Thoracic aorta (tissue), 2 donors: ENCODE measurements around the gene SRD5A1. TPM values are rescaled to one million over a fixed set of nuclear protein-coding genes. Genes with fewer than 3 reads are reported as not detected.

Experiments used
- ATAC-seq: fragments of 150-250 bp; one replicate; pipeline ENCODE4 v1.8.0; 2017; ENCODE audit warnings: low read depth; ENCODE audit not compliant: insufficient number of reproducible peaks, low FRiP score
- DNase-seq: peaks from one replicate; pipeline ENCODE4 v3.0.0-alpha.2; 2020; ENCODE audit warnings: low spot score
- H3K27ac ChIP-seq, 2 donors: fragments of 200-600 bp; sonication (generic); 1 replicate in 1 of 2; 2 replicates in 1 of 2; pipeline ENCODE4 v1.5.1; 2016; ENCODE audit warnings: mild to moderate bottlenecking in 2 of 2, moderate library complexity in 2 of 2
- H3K27me3 ChIP-seq: fragments of 200-600 bp; sonication (generic); replicated peaks from 2 replicates; pipeline ENCODE4 v1.6.0; 2016; ENCODE audit warnings: mild to moderate bottlenecking; ENCODE audit not compliant: insufficient read depth
- H3K36me3 ChIP-seq: fragments of 200-600 bp; sonication (generic); one replicate; pipeline ENCODE4 v1.5.1; 2016
- H3K4me1 ChIP-seq, 2 donors: fragments of 200-600 bp; sonication (generic); 1 replicate in 1 of 2; 2 replicates in 1 of 2; pipeline versions ENCODE4 v1.5.1 to v1.6.0; 2016; ENCODE audit warnings: low read depth in 2 of 2, mild to moderate bottlenecking in 1 of 2; ENCODE audit not compliant: control insufficient read depth in 1 of 2
- H3K4me3 ChIP-seq: fragments of 200-600 bp; sonication (generic); 2 replicates; pipeline ENCODE4 v1.5.1; 2016; ENCODE audit warnings: mild to moderate bottlenecking
- H3K9me3 ChIP-seq: fragments of 200-600 bp; sonication (generic); 2 replicates; pipeline ENCODE4 v1.5.1; 2016
- total RNA-seq, 2 donors: library from RNA; depleted of rRNA; stranded (reverse); fragments of >200 nt; gene quantifications; one replicate each; pipeline versions ENCODE4 v1.1.0 to v1.2.3, GENCODE V29; 2016
- TF ChIP-seq, protein P1 (sequence below): fragments of 200-600 bp; sonication (generic); IDR thresholded peaks from one replicate; pipeline ENCODE4 v1.5.1; 2019; ENCODE audit warnings: antibody characterized with exemption

The SRD5A1 gene
- total RNA-seq, 2 donors from 2014 or later: 7.6 to 8.5 TPM

DNA sequence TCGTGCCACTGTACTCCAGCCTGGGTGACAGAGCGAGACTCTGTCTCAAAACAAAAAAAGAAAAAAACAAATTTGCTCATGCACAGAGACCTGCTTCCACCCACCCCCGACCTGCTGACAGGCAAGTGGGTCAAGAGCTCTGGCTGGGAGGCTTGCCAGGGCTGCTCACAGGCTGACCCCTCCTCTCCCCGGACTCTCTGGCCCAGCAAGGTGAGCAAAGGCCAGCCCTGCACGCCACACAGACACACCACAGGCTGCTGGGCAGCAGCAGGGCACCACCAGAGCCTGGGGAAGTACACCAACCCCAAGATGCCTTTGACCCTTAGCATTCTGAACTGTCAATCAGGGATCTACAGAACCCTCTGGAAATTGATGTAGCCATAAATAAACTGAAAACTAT is 29.6 kb upstream of the SRD5A1 start:
- no peak for ATAC-seq
- Histone ChIP-seq H3K27me3 (no peaks in the 10 kb centered on the region), H3K36me3 (peaks cover 69% of the 10 kb centered on the region)

DNA sequence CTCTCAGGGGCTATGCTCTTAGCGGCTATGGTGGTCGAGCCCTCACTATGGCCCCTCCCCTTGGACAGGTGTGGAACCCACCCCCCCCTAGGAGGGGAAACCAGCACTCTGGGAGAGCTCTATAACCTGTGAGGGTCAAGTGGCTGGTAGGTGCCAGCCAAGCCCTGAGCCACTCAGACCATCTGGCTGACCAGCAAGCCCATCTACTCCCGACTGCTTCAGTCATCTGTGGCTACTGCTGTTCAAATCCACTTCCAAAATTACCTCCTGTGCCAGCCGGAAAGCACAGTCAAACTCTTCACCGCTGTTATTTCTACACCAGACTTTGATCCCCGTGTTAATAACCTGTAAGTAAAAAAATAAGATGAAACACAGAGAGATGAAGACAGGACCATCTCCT is 28.9 kb upstream of the SRD5A1 start:
- DNase-seq (no peak), ATAC-seq (no peak)
- Histone ChIP-seq H3K4me3 (no peak overlapping the region), H3K4me1 (no peaks in the 10 kb centered on the region), H3K27ac (no peak overlapping the region), H3K27me3 (no peaks in the 10 kb centered on the region), H3K36me3 (peaks cover 75% of the 10 kb centered on the region), H3K9me3 (no peaks in the 10 kb centered on the region)
- TF ChIP-seq, protein P1, sequence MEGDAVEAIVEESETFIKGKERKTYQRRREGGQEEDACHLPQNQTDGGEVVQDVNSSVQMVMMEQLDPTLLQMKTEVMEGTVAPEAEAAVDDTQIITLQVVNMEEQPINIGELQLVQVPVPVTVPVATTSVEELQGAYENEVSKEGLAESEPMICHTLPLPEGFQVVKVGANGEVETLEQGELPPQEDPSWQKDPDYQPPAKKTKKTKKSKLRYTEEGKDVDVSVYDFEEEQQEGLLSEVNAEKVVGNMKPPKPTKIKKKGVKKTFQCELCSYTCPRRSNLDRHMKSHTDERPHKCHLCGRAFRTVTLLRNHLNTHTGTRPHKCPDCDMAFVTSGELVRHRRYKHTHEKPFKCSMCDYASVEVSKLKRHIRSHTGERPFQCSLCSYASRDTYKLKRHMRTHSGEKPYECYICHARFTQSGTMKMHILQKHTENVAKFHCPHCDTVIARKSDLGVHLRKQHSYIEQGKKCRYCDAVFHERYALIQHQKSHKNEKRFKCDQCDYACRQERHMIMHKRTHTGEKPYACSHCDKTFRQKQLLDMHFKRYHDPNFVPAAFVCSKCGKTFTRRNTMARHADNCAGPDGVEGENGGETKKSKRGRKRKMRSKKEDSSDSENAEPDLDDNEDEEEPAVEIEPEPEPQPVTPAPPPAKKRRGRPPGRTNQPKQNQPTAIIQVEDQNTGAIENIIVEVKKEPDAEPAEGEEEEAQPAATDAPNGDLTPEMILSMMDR: no peak

More for the DNA sequence above, 29.6 kb upstream of the SRD5A1 start:
- Histone ChIP-seq H3K27ac (no peak overlapping the region), H3K9me3 (no peaks in the 10 kb centered on the region), H3K4me3 (no peak overlapping the region), H3K4me1 (peaks cover 0 to 3% of the 10 kb centered on the region in 2 donors)
- TF ChIP-seq, protein P1: no peak
- no peak for DNase-seq

GRCh38 chr5:6604946-6605345 is 28.3 kb upstream of the SRD5A1 start:
- Histone ChIP-seq H3K4me3 (no peak overlapping the region), H3K27ac (no peak overlapping the region), H3K4me1 (no peaks in the 10 kb centered on the region), H3K36me3 (peaks cover 78% of the 10 kb centered on the region), H3K27me3 (no peaks in the 10 kb centered on the region), H3K9me3 (no peaks in the 10 kb centered on the region)
- no peak for ATAC-seq
- no peak for DNase-seq
- TF ChIP-seq, protein P1: no peak

- Histone ChIP-seq H3K9me3 (no peaks in the 10 kb centered on the region), H3K27ac (no peak overlapping the region), H3K4me1 (peaks cover 0 to 17% of the 10 kb centered on the region in 2 donors), H3K27me3 (no peaks in the 10 kb centered on the region), H3K4me3 (no peak overlapping the region), H3K36me3 (peaks cover 75% of the 10 kb centered on the region)
- DNase-seq: no peak
- TF ChIP-seq, protein P1: no peak
- ATAC-seq: no peak
Observed at GRCh38 chr5:6606884-6607558, 26.2 kb upstream of the SRD5A1 start.

- Histone ChIP-seq H3K27ac (no peak overlapping the region), H3K4me3 (no peak overlapping the region), H3K36me3 (peaks cover 69% of the 10 kb centered on the region), H3K4me1 (peaks cover 0 to 17% of the 10 kb centered on the region in 2 donors), H3K9me3 (no peaks in the 10 kb centered on the region), H3K27me3 (no peaks in the 10 kb centered on the region)
- DNase-seq (no peak), ATAC-seq (no peak)
- TF ChIP-seq, protein P1: no peak
Observed at GRCh38 chr5:6607559-6607936, 25.7 kb upstream of the SRD5A1 start.
